Parathyroid adenoma (tissue), 2 donors: ENCODE measurements around the gene PDSS2.

Experiments
- H2AFZ ChIP-seq: fragments of 300-600 bp; sonication (generic); one replicate; pipeline ENCODE4 v1.7.0; 2017; ENCODE audit warnings: antibody characterized with exemption, mild to moderate bottlenecking
- H3K27ac ChIP-seq: fragments of 300-600 bp; sonication (generic); one replicate; pipeline ENCODE4 v1.7.0; 2017
- H3K27me3 ChIP-seq: fragments of 300-600 bp; sonication (generic); one replicate; pipeline ENCODE4 v1.7.0; 2017; ENCODE audit warnings: low read length; ENCODE audit not compliant: control insufficient read depth, insufficient read depth
- H3K36me3 ChIP-seq: fragments of 300-600 bp; sonication (generic); one replicate; pipeline ENCODE4 v1.7.0; 2017; ENCODE audit warnings: low read length; ENCODE audit not compliant: control insufficient read depth, insufficient read depth
- H3K4me1 ChIP-seq: fragments of 300-600 bp; sonication (generic); one replicate; pipeline ENCODE4 v1.7.0; 2017; ENCODE audit warnings: control low read depth
- H3K4me2 ChIP-seq: fragments of 300-600 bp; sonication (generic); one replicate; pipeline ENCODE4 v1.7.0; 2017; ENCODE audit warnings: low read length
- H3K4me3 ChIP-seq: fragments of 300-600 bp; sonication (generic); one replicate; pipeline ENCODE4 v1.7.0; 2017; ENCODE audit warnings: low read depth, low read length
- H3K79me2 ChIP-seq: fragments of 300-600 bp; sonication (generic); one replicate; pipeline ENCODE4 v1.7.0; 2017; ENCODE audit warnings: control low read depth
- H3K9ac ChIP-seq: fragments of 300-600 bp; sonication (generic); one replicate; pipeline ENCODE4 v1.7.0; 2017; ENCODE audit warnings: mild to moderate bottlenecking
- H3K9me3 ChIP-seq: fragments of 300-600 bp; sonication (generic); one replicate; pipeline ENCODE4 v1.7.0; 2017; ENCODE audit warnings: low read length; ENCODE audit not compliant: control insufficient read depth
- TF ChIP-seq, protein P1 (sequence below): fragments of 300-600 bp; sonication (generic); IDR thresholded peaks from one replicate; pipeline ENCODE4 v1.7.0; 2017; ENCODE audit warnings: antibody characterized with exemption, mild to moderate bottlenecking
- donor health status: primary hyperparathyroidism.

The PDSS2 gene

DNA sequence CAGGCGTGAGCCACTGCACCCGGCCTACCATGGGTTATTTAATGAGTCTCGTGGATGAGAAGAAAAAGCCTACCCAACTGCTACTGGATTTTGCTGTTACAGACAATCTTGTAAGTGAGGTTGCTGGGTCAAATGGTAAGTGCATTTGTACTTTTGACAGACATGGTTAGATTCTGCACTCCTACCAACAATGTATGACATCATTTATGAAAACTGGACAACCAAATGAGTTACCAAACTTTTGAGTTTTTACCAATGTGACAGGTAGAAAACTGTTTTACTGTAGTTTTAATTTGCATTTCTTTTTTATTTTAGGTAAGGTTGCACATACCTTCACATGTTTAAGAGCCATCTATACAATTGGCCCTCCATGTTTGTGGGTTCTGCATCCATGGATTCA, 48.2 kb downstream of the PDSS2 start:
- no peaks in the 10 kb centered on the region for H3K27me3 ChIP-seq
- peaks cover 14% of the 10 kb centered on the region for H3K4me1 ChIP-seq
- H3K9me3 ChIP-seq, result no peaks in the 10 kb centered on the region
- no peak overlapping the region for H3K9ac ChIP-seq
- peaks cover 10% of the 10 kb centered on the region for H3K79me2 ChIP-seq
- H3K4me2 ChIP-seq, result no peak overlapping the region
- H3K36me3 ChIP-seq, result no peaks in the 10 kb centered on the region
- H2AFZ ChIP-seq, result no peak overlapping the region
- TF ChIP-seq, protein P1, sequence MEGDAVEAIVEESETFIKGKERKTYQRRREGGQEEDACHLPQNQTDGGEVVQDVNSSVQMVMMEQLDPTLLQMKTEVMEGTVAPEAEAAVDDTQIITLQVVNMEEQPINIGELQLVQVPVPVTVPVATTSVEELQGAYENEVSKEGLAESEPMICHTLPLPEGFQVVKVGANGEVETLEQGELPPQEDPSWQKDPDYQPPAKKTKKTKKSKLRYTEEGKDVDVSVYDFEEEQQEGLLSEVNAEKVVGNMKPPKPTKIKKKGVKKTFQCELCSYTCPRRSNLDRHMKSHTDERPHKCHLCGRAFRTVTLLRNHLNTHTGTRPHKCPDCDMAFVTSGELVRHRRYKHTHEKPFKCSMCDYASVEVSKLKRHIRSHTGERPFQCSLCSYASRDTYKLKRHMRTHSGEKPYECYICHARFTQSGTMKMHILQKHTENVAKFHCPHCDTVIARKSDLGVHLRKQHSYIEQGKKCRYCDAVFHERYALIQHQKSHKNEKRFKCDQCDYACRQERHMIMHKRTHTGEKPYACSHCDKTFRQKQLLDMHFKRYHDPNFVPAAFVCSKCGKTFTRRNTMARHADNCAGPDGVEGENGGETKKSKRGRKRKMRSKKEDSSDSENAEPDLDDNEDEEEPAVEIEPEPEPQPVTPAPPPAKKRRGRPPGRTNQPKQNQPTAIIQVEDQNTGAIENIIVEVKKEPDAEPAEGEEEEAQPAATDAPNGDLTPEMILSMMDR, result no peak
- H3K4me3 ChIP-seq, result no peak overlapping the region
- no peak overlapping the region for H3K27ac ChIP-seq

DNA sequence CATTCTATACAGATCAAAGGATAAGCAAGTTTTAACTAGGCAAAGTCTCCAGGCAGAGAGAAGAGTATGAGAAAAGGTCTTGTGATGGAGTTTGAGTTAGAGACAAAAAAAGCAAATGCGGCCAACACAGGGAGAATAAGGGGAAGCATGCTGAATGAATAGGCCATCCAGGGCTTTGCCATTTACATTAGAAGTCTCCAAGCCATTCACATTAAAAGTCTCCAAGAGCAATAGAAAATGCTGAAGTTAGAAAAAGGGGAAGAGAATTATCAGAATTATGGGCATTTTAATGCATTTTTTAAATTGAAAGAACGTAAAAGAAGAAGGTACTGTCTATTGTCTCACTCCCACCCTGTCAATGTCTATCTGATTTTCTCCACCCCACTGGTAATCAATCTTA, 49.4 kb downstream of the PDSS2 start:
- no peak overlapping the region for H3K4me2 ChIP-seq
- H2AFZ ChIP-seq, result no peak overlapping the region
- no peak overlapping the region for H3K4me3 ChIP-seq
- peaks cover 10% of the 10 kb centered on the region for H3K79me2 ChIP-seq
- no peaks in the 10 kb centered on the region for H3K9me3 ChIP-seq
- peaks cover 14% of the 10 kb centered on the region for H3K4me1 ChIP-seq
- no peaks in the 10 kb centered on the region for H3K27me3 ChIP-seq
- H3K27ac ChIP-seq, result no peak overlapping the region
- H3K36me3 ChIP-seq, result no peaks in the 10 kb centered on the region
- no peak overlapping the region for H3K9ac ChIP-seq
- TF ChIP-seq, protein P1, result no peak

DNA sequence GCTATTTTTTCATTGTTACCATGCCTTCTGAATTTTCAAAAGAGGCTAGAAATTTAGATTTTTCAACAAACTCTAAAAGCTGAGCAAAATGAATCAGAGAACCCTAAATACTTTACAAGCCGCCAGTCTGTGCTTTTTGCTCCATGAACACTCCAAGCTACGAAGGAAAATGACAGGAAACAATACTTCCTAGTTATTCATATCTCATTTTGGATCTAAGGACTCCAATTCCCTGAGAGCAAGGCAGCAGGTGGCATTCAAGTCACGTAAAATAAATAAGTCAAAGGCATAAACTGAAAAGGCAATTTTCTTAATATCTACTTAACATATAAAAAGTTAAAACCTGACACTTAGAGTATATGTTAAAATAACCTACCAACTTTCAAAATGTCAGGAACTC, 50.6 kb downstream of the PDSS2 start:
- no peaks in the 10 kb centered on the region for H3K36me3 ChIP-seq
- H3K4me2 ChIP-seq, result no peak overlapping the region
- no peak overlapping the region for H3K27ac ChIP-seq
- no peak overlapping the region for H3K9ac ChIP-seq
- no peaks in the 10 kb centered on the region for H3K27me3 ChIP-seq
- TF ChIP-seq, protein P1, result no peak
- H3K4me1 ChIP-seq, result peaks cover 14% of the 10 kb centered on the region
- H3K9me3 ChIP-seq, result no peaks in the 10 kb centered on the region
- H2AFZ ChIP-seq, result no peak overlapping the region
- no peak overlapping the region for H3K4me3 ChIP-seq
- H3K79me2 ChIP-seq, result peaks cover 10% of the 10 kb centered on the region

DNA sequence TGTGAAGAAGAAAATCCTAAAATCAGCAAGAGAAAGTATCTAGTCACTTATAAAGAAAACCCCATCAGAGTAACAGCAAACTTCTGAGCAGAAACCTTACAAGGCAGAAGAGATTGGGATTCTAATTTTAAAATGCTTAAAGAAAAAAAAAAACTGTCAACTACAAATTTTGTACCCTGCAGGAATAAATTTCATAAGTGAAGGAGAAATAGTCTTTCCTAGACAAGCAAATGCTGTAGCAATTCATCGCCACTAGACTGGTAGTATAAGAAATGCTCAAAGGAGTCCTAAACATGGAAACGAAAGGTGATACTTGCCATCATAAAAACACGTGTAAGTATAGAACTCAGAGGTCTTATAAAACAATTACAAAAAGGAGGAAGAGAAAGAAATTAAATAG, 54.4 kb downstream of the PDSS2 start:
- Histone ChIP-seq H2AFZ (no peak overlapping the region), H3K36me3 (no peaks in the 10 kb centered on the region), H3K4me3 (no peak overlapping the region), H3K27me3 (no peaks in the 10 kb centered on the region), H3K9me3 (no peaks in the 10 kb centered on the region), H3K9ac (no peak overlapping the region), H3K4me2 (no peak overlapping the region), H3K4me1 (peaks cover 14% of the 10 kb centered on the region), H3K79me2 (peaks cover 6% of the 10 kb centered on the region), H3K27ac (no peak overlapping the region)
- TF ChIP-seq, protein P1, result no peak

DNA sequence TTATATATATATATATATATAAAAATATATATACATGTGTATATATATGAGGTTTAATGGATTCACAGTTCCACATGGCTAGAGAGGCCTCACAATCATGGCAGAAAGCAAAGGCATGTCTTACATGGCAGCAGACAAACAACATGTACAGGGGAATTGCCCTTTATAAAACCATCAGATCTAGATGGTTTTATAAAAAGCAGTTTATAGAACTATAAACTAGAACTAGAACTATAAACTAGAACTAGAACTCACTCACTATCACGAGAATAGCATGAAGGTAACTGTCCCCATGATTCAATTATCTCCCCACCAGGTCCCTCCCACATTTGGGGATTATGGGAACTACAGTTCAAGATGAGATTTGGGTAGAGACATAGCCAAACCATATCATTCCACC, 56.8 kb downstream of the PDSS2 start:
- no peak overlapping the region for H3K27ac ChIP-seq
- H2AFZ ChIP-seq, result no peak overlapping the region
- H3K9me3 ChIP-seq, result no peaks in the 10 kb centered on the region
- H3K4me3 ChIP-seq, result no peak overlapping the region
- no peak overlapping the region for H3K9ac ChIP-seq
- no peaks in the 10 kb centered on the region for H3K36me3 ChIP-seq
- no peaks in the 10 kb centered on the region for H3K27me3 ChIP-seq
- H3K4me2 ChIP-seq, result no peak overlapping the region
- H3K79me2 ChIP-seq, result peaks cover 4% of the 10 kb centered on the region
- H3K4me1 ChIP-seq, result peaks cover 7% of the 10 kb centered on the region
- TF ChIP-seq, protein P1, result no peak
